WTC11 (cell line): Measurements from ENCODE around the gene BRICD5. TPM values are rescaled to one million over a fixed set of nuclear protein-coding genes. Genes with fewer than 3 reads are reported as not detected.

Experiments
- ATAC-seq: fragments of 200-7000 bp; cut with Tn5 transposase; 2 replicates; pipeline ENCODE4 v1.10.0; 2021; ENCODE audit warnings: mild to moderate bottlenecking, moderate library complexity
- CTCF ChIA-PET: fragments of 300-600 bp; sonication (Branson Sonifier 250); formaldehyde crosslinking; loops from one replicate; lab custom pipeline; 2021; ENCODE audit warnings: antibody characterized with exemption; lab: Charles Lee
- POLR2A ChIA-PET: fragments of 350-600 bp; sonication (Branson Sonifier 250); formaldehyde crosslinking; loops from one replicate; lab custom pipeline; 2021; ENCODE audit warnings: antibody characterized with exemption; lab: Charles Lee
- DNase-seq: peaks from one replicate; pipeline ENCODE4 v3.0.0; 2021; ENCODE audit warnings: low spot score
- H3K27ac Mint-ChIP-seq: 2 replicates; pipeline ENCODE4 v1.8.0; 2021; ENCODE audit warnings: mixed read lengths
- H3K27me3 Mint-ChIP-seq: 2 replicates; pipeline ENCODE4 v1.8.0; 2021; ENCODE audit warnings: low read depth, mild to moderate bottlenecking, moderate library complexity, mixed read lengths
- H3K36me3 Mint-ChIP-seq: 2 replicates; pipeline ENCODE4 v1.8.0; 2021; ENCODE audit warnings: mixed read lengths
- H3K4me1 Mint-ChIP-seq: 2 replicates; pipeline ENCODE4 v1.8.0; 2022; ENCODE audit warnings: mixed read lengths
- H3K4me3 Mint-ChIP-seq: 2 replicates; pipeline ENCODE4 v1.8.0; 2021; ENCODE audit warnings: mild to moderate bottlenecking, moderate library complexity, mixed read lengths
- H3K9me3 Mint-ChIP-seq: 2 replicates; pipeline ENCODE4 v1.8.0; 2021; ENCODE audit warnings: mixed read lengths
- CREM ChIP-seq: sonication (generic); formaldehyde crosslinking; IDR thresholded peaks from 2 replicates; pipeline ENCODE4 v1.8.1; 2022; ENCODE audit warnings: mild to moderate bottlenecking, missing genetic modification reagents, moderate library complexity
- GABPB1 ChIP-seq: sonication (generic); formaldehyde crosslinking; IDR thresholded peaks from 2 replicates; pipeline ENCODE4 v1.8.1; 2023; ENCODE audit warnings: mild to moderate bottlenecking, missing genetic modification reagents
- KAT7 ChIP-seq: sonication (generic); formaldehyde crosslinking; IDR thresholded peaks from 2 replicates; pipeline ENCODE4 v1.8.1; 2023; ENCODE audit warnings: missing genetic modification reagents, mild to moderate bottlenecking, borderline replicate concordance
- NR2C2 ChIP-seq: sonication (generic); formaldehyde crosslinking; IDR thresholded peaks from 2 replicates; pipeline ENCODE4 v1.8.0; 2022; ENCODE audit warnings: mild to moderate bottlenecking, missing genetic modification reagents
- RELA ChIP-seq: sonication (generic); formaldehyde crosslinking; IDR thresholded peaks from 2 replicates; pipeline ENCODE4 v1.8.1; 2022; ENCODE audit warnings: missing genetic modification reagents, mild to moderate bottlenecking, borderline replicate concordance
- SP1 ChIP-seq: sonication (generic); formaldehyde crosslinking; conservative IDR thresholded peaks from 2 replicates; pipeline ENCODE4 v1.8.1; 2022; ENCODE audit warnings: missing genetic modification reagents
- TEAD1 ChIP-seq: sonication (generic); formaldehyde crosslinking; IDR thresholded peaks from 2 replicates; pipeline ENCODE4 v1.8.0; 2022; ENCODE audit warnings: mild to moderate bottlenecking, missing genetic modification reagents
- ZNF396 ChIP-seq: fragments of 250-450 bp; sonication (Bioruptor Pico); IDR thresholded peaks from 2 replicates; pipeline ENCODE4 v1.8.0; 2021; ENCODE audit warnings: mild to moderate bottlenecking, moderate library complexity, borderline replicate concordance
- total RNA-seq: library from RNA; stranded (reverse); gene quantifications from 3 replicates; pipeline ENCODE4 v1.2.3, GENCODE V29; 2021
- TF ChIP-seq, protein P1 (sequence below): fragments of 250-450 bp; sonication (Bioruptor Pico); IDR thresholded peaks from 2 replicates; pipeline ENCODE4 v1.9.0; 2021; ENCODE audit warnings: mild to moderate bottlenecking
- TF ChIP-seq, protein P2 (sequence below): sonication (generic); formaldehyde crosslinking; IDR thresholded peaks from 2 replicates; pipeline ENCODE4 v1.8.1; 2022; ENCODE audit warnings: low read depth, mild to moderate bottlenecking, moderate library complexity, missing genetic modification reagents, borderline replicate concordance
- TF ChIP-seq, protein P3 (sequence below): sonication (generic); formaldehyde crosslinking; conservative IDR thresholded peaks from 2 replicates; pipeline ENCODE4 v1.8.1; 2023; ENCODE audit warnings: mild to moderate bottlenecking, low read depth, missing genetic modification reagents, moderate library complexity
- TF ChIP-seq, protein P4 (sequence below): sonication (generic); formaldehyde crosslinking; IDR thresholded peaks from 2 replicates; pipeline ENCODE4 v1.8.1; 2023; ENCODE audit warnings: mild to moderate bottlenecking, missing genetic modification reagents, borderline replicate concordance
- TF ChIP-seq, protein P5 (sequence below): sonication (generic); formaldehyde crosslinking; IDR thresholded peaks from 2 replicates; pipeline ENCODE4 v1.8.1; 2023; ENCODE audit warnings: mild to moderate bottlenecking, missing genetic modification reagents, moderate library complexity
- TF ChIP-seq, protein P6 (sequence below): fragments of 250-450 bp; sonication (Bioruptor Pico); IDR thresholded peaks from 2 replicates; pipeline ENCODE4 v1.8.0; 2021; ENCODE audit warnings: mild to moderate bottlenecking
- TF ChIP-seq, protein P7 (sequence below): fragments of 250-450 bp; sonication (Bioruptor Pico); IDR thresholded peaks from 2 replicates; pipeline ENCODE4 v1.9.0; 2021; ENCODE audit warnings: moderate library complexity, mild to moderate bottlenecking, inconsistent platforms, borderline replicate concordance
- TF ChIP-seq, protein P8 (sequence below): sonication (generic); formaldehyde crosslinking; IDR thresholded peaks from 2 replicates; pipeline ENCODE4 v1.8.0; 2023; ENCODE audit warnings: missing genetic modification reagents, mild to moderate bottlenecking, borderline replicate concordance

Gene BRICD5
- total RNA-seq, 1 experiment from 2014 or later, result 13.6 TPM

DNA sequence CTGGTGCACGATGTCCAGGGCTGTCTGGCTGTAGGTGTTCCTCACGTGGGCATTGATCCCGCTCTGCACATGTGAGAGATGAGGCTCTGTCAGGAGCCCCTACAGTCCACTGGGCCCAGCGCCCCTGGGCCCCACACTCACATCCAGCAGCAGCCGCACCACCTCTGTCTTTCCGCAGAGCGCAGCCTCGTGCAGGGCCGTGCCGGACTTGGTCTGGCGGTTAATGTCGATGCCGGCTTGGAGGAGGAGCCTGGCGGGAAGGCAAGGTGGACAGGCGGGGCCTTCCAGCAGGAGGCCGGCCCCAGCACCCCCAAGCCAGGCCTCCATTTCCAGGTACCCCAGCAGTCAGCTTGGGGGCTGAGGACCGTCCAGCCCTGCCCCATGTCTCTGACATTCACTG is 23.5 kb downstream of the BRICD5 start (continued):
- TF ChIP-seq, protein P1, sequence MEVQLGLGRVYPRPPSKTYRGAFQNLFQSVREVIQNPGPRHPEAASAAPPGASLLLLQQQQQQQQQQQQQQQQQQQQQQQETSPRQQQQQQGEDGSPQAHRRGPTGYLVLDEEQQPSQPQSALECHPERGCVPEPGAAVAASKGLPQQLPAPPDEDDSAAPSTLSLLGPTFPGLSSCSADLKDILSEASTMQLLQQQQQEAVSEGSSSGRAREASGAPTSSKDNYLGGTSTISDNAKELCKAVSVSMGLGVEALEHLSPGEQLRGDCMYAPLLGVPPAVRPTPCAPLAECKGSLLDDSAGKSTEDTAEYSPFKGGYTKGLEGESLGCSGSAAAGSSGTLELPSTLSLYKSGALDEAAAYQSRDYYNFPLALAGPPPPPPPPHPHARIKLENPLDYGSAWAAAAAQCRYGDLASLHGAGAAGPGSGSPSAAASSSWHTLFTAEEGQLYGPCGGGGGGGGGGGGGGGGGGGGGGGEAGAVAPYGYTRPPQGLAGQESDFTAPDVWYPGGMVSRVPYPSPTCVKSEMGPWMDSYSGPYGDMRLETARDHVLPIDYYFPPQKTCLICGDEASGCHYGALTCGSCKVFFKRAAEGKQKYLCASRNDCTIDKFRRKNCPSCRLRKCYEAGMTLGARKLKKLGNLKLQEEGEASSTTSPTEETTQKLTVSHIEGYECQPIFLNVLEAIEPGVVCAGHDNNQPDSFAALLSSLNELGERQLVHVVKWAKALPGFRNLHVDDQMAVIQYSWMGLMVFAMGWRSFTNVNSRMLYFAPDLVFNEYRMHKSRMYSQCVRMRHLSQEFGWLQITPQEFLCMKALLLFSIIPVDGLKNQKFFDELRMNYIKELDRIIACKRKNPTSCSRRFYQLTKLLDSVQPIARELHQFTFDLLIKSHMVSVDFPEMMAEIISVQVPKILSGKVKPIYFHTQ, result no peak
- TF ChIP-seq NR2C2 (CRISPR knock-in tag) (no peak), RELA (no peak), TEAD1 (CRISPR knock-in tag) (no peak), ZNF396 (CRISPR knock-in tag) (no peak), GABPB1 (CRISPR knock-in tag) (no peak), CREM (CRISPR knock-in tag) (no peak)
- TF ChIP-seq, protein P2, sequence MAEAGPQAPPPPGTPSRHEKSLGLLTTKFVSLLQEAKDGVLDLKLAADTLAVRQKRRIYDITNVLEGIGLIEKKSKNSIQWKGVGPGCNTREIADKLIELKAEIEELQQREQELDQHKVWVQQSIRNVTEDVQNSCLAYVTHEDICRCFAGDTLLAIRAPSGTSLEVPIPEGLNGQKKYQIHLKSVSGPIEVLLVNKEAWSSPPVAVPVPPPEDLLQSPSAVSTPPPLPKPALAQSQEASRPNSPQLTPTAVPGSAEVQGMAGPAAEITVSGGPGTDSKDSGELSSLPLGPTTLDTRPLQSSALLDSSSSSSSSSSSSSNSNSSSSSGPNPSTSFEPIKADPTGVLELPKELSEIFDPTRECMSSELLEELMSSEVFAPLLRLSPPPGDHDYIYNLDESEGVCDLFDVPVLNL (CRISPR knock-in tag), result no peak

DNA sequence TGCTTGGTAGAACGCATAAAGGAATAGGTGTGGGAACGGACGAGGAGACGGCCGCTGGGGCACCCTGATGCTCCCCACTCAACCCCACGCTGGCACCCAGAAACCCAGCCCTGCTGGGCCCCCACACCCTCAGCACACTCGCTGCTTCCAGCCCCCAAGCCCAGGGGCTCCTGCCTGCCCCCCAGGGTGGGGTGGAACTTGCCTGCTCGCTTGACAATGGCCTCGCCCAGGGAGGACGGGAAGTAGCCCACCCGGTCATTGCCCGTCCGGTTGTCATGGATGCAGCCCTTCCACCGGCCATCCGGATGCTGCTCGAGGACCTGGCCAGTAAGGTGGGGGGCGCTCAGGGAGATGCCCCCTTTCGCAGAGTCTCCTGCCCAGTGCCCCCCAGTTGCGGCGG is 24.2 kb downstream of the BRICD5 start:
- no peaks in the 10 kb centered on the region for H3K36me3 Mint-ChIP-seq
- CTCF ChIA-PET, result interaction anchor here (5.7 kb wide), 1 partner anchor 8 kb away, joined by 24 read pairs; no protein-coding TSS in a partner anchor
- POLR2A ChIA-PET, result no interaction called here
- H3K27ac Mint-ChIP-seq, result no peak overlapping the region
- H3K4me3 Mint-ChIP-seq, result no peak overlapping the region
- H3K27me3 Mint-ChIP-seq, result no peaks in the 10 kb centered on the region
- no peaks in the 10 kb centered on the region for H3K9me3 Mint-ChIP-seq
- ATAC-seq (no peak), DNase-seq (no peak)
- 0 out of 2 replicates have a peak, but pooled peaks cover 3% of the 10 kb centered on the region for H3K4me1 Mint-ChIP-seq
- TF ChIP-seq, protein P3, sequence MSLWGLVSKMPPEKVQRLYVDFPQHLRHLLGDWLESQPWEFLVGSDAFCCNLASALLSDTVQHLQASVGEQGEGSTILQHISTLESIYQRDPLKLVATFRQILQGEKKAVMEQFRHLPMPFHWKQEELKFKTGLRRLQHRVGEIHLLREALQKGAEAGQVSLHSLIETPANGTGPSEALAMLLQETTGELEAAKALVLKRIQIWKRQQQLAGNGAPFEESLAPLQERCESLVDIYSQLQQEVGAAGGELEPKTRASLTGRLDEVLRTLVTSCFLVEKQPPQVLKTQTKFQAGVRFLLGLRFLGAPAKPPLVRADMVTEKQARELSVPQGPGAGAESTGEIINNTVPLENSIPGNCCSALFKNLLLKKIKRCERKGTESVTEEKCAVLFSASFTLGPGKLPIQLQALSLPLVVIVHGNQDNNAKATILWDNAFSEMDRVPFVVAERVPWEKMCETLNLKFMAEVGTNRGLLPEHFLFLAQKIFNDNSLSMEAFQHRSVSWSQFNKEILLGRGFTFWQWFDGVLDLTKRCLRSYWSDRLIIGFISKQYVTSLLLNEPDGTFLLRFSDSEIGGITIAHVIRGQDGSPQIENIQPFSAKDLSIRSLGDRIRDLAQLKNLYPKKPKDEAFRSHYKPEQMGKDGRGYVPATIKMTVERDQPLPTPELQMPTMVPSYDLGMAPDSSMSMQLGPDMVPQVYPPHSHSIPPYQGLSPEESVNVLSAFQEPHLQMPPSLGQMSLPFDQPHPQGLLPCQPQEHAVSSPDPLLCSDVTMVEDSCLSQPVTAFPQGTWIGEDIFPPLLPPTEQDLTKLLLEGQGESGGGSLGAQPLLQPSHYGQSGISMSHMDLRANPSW (CRISPR knock-in tag), result no peak
- TF ChIP-seq, protein P4, sequence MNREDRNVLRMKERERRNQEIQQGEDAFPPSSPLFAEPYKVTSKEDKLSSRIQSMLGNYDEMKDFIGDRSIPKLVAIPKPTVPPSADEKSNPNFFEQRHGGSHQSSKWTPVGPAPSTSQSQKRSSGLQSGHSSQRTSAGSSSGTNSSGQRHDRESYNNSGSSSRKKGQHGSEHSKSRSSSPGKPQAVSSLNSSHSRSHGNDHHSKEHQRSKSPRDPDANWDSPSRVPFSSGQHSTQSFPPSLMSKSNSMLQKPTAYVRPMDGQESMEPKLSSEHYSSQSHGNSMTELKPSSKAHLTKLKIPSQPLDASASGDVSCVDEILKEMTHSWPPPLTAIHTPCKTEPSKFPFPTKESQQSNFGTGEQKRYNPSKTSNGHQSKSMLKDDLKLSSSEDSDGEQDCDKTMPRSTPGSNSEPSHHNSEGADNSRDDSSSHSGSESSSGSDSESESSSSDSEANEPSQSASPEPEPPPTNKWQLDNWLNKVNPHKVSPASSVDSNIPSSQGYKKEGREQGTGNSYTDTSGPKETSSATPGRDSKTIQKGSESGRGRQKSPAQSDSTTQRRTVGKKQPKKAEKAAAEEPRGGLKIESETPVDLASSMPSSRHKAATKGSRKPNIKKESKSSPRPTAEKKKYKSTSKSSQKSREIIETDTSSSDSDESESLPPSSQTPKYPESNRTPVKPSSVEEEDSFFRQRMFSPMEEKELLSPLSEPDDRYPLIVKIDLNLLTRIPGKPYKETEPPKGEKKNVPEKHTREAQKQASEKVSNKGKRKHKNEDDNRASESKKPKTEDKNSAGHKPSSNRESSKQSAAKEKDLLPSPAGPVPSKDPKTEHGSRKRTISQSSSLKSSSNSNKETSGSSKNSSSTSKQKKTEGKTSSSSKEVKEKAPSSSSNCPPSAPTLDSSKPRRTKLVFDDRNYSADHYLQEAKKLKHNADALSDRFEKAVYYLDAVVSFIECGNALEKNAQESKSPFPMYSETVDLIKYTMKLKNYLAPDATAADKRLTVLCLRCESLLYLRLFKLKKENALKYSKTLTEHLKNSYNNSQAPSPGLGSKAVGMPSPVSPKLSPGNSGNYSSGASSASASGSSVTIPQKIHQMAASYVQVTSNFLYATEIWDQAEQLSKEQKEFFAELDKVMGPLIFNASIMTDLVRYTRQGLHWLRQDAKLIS (CRISPR knock-in tag), result no peak
- TF ChIP-seq, protein P5, sequence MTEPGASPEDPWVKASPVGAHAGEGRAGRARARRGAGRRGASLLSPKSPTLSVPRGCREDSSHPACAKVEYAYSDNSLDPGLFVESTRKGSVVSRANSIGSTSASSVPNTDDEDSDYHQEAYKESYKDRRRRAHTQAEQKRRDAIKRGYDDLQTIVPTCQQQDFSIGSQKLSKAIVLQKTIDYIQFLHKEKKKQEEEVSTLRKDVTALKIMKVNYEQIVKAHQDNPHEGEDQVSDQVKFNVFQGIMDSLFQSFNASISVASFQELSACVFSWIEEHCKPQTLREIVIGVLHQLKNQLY, result no peak
- TF ChIP-seq, protein P6, sequence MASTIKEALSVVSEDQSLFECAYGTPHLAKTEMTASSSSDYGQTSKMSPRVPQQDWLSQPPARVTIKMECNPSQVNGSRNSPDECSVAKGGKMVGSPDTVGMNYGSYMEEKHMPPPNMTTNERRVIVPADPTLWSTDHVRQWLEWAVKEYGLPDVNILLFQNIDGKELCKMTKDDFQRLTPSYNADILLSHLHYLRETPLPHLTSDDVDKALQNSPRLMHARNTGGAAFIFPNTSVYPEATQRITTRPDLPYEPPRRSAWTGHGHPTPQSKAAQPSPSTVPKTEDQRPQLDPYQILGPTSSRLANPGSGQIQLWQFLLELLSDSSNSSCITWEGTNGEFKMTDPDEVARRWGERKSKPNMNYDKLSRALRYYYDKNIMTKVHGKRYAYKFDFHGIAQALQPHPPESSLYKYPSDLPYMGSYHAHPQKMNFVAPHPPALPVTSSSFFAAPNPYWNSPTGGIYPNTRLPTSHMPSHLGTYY, result no peak
- no peak for TF ChIP-seq SP1
- TF ChIP-seq, protein P7, sequence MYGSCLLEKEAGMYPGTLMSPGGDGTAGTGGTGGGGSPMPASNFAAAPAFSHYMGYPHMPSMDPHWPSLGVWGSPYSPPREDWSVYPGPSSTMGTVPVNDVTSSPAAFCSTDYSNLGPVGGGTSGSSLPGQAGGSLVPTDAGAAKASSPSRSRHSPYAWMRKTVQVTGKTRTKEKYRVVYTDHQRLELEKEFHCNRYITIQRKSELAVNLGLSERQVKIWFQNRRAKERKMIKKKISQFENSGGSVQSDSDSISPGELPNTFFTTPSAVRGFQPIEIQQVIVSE, result no peak
- TF ChIP-seq, protein P2 (CRISPR knock-in tag), result no peak
- TF ChIP-seq KAT7, result no peak
- TF ChIP-seq, protein P8, sequence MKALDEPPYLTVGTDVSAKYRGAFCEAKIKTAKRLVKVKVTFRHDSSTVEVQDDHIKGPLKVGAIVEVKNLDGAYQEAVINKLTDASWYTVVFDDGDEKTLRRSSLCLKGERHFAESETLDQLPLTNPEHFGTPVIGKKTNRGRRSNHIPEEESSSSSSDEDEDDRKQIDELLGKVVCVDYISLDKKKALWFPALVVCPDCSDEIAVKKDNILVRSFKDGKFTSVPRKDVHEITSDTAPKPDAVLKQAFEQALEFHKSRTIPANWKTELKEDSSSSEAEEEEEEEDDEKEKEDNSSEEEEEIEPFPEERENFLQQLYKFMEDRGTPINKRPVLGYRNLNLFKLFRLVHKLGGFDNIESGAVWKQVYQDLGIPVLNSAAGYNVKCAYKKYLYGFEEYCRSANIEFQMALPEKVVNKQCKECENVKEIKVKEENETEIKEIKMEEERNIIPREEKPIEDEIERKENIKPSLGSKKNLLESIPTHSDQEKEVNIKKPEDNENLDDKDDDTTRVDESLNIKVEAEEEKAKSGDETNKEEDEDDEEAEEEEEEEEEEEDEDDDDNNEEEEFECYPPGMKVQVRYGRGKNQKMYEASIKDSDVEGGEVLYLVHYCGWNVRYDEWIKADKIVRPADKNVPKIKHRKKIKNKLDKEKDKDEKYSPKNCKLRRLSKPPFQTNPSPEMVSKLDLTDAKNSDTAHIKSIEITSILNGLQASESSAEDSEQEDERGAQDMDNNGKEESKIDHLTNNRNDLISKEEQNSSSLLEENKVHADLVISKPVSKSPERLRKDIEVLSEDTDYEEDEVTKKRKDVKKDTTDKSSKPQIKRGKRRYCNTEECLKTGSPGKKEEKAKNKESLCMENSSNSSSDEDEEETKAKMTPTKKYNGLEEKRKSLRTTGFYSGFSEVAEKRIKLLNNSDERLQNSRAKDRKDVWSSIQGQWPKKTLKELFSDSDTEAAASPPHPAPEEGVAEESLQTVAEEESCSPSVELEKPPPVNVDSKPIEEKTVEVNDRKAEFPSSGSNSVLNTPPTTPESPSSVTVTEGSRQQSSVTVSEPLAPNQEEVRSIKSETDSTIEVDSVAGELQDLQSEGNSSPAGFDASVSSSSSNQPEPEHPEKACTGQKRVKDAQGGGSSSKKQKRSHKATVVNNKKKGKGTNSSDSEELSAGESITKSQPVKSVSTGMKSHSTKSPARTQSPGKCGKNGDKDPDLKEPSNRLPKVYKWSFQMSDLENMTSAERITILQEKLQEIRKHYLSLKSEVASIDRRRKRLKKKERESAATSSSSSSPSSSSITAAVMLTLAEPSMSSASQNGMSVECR (CRISPR knock-in tag), result no peak
